Cardiac muscle cell (in vitro differentiated cells and primary cell): ENCODE data around the gene DLG1. TPM values are rescaled to one million over a fixed set of nuclear protein-coding genes. Genes with fewer than 3 reads are reported as not detected.

Experiments
- DNase-seq, 2 donors: peaks; one replicate each; pipeline versions ENCODE4 v3.0.0 to v3.0.0-alpha.2; 2010 to 2017; ENCODE audit warnings: low read depth in 1 of 2, low spot score in 1 of 2
- H3K27ac ChIP-seq: fragments of 200-600 bp; sonication (generic); 2 replicates; pipeline ENCODE4 v1.5.1; 2016
- H3K27me3 ChIP-seq: fragments of 200-600 bp; sonication (generic); 2 replicates; pipeline ENCODE4 v1.6.0; 2016; ENCODE audit warnings: control low read depth
- H3K36me3 ChIP-seq: fragments of 200-600 bp; sonication (generic); 2 replicates; pipeline ENCODE4 v1.5.1; 2016; ENCODE audit warnings: control low read depth
- H3K4me1 ChIP-seq: fragments of 200-600 bp; sonication (generic); 2 replicates; pipeline ENCODE4 v1.8.1; 2017; ENCODE audit warnings: low read depth, mild to moderate bottlenecking, mixed run types
- H3K4me3 ChIP-seq: fragments of 200-600 bp; sonication (generic); 2 replicates; pipeline ENCODE4 v1.5.1; 2016; ENCODE audit warnings: mild to moderate bottlenecking
- H3K9me3 ChIP-seq: fragments of 200-600 bp; sonication (generic); 2 replicates; pipeline ENCODE4 v1.5.1; 2017; ENCODE audit warnings: low read depth, mild to moderate bottlenecking, control low read depth
- polyA plus RNA-seq: library from polyadenylated mRNA; unstranded; fragments of >200 nt; fragmentation: Nextera tagmentation; extraction: Ambion mirVana; gene quantifications from 2 replicates; pipeline ENCODE4 v1.2.1, GENCODE V29; 2016
- total RNA-seq: library from RNA; depleted of rRNA; stranded (reverse); fragments of >200 nt; gene quantifications from 2 replicates; pipeline ENCODE4 v1.2.3, GENCODE V29; 2016
- TF ChIP-seq, protein P1 (sequence below): IDR thresholded peaks from 2 replicates; pipeline ENCODE4 v1.5.1; 2012; ENCODE audit warnings: low read depth, mild to moderate bottlenecking, low read length

DLG1 gene
- total and polyA plus RNA-seq, 2 experiments from 2014 or later: 42.8 to 61.4 TPM

DNA sequence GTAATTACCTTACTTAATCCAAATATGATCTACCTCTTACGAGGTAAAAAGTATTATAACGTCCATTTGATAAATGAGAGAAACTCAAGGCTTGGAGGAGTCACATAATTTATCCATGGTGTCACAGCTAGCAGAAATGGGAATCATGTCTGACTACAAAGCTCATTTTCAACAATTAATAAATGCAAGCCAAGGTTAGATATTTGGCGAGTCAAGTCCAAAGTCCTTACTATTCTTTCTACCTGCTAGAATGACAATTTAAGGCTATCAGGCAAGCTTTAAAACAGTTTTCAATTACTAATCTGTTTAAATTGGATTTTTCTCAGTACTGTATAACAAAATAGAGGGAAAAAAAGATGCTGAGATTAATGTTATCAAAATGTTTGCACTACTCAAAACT is 68.6 kb downstream of the DLG1 start:
- no peak for DNase-seq
- peaks cover 9% of the 10 kb centered on the region for H3K4me1 ChIP-seq
- no peaks in the 10 kb centered on the region for H3K27me3 ChIP-seq
- H3K27ac ChIP-seq: no peak overlapping the region
- H3K9me3 ChIP-seq: no peaks in the 10 kb centered on the region
- no peak overlapping the region for H3K4me3 ChIP-seq
- no peaks in the 10 kb centered on the region for H3K36me3 ChIP-seq
- TF ChIP-seq, protein P1, sequence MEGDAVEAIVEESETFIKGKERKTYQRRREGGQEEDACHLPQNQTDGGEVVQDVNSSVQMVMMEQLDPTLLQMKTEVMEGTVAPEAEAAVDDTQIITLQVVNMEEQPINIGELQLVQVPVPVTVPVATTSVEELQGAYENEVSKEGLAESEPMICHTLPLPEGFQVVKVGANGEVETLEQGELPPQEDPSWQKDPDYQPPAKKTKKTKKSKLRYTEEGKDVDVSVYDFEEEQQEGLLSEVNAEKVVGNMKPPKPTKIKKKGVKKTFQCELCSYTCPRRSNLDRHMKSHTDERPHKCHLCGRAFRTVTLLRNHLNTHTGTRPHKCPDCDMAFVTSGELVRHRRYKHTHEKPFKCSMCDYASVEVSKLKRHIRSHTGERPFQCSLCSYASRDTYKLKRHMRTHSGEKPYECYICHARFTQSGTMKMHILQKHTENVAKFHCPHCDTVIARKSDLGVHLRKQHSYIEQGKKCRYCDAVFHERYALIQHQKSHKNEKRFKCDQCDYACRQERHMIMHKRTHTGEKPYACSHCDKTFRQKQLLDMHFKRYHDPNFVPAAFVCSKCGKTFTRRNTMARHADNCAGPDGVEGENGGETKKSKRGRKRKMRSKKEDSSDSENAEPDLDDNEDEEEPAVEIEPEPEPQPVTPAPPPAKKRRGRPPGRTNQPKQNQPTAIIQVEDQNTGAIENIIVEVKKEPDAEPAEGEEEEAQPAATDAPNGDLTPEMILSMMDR: no peak

DNA sequence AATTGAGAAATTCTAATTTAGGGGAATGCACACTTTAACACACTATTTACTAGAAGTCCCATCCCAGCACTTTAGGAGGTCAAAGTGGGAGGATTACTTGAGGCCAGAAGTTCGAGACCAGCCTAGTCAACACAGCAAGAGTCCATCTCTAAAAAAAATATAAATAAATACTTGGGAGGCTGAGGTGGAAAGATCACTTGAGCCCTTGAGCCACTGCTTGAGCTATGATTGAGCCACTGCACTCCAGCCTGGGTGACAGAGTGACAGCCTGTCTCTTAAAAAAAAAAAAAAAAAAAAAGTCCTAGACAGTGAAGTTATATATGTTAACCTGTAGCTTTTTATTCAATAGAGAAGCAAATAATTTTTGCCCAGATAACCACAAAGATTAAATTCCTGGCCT is 69.2 kb downstream of the DLG1 start:
- Histone ChIP-seq H3K27ac (no peak overlapping the region), H3K36me3 (no peaks in the 10 kb centered on the region), H3K4me1 (peaks cover 9% of the 10 kb centered on the region), H3K27me3 (no peaks in the 10 kb centered on the region), H3K9me3 (no peaks in the 10 kb centered on the region), H3K4me3 (no peak overlapping the region)
- DNase-seq: no peak
- TF ChIP-seq, protein P1: no peak

GRCh38 chr3:197227780-197228574 is 70.4 kb downstream of the DLG1 start:
- Histone ChIP-seq H3K36me3 (no peaks in the 10 kb centered on the region), H3K27ac (no peak overlapping the region), H3K4me3 (no peak overlapping the region), H3K9me3 (no peaks in the 10 kb centered on the region), H3K4me1 (peaks cover 19% of the 10 kb centered on the region), H3K27me3 (no peaks in the 10 kb centered on the region)
- TF ChIP-seq, protein P1: no peak
- no peak for DNase-seq

GRCh38 chr3:197226179-197226578 is 72.2 kb downstream of the DLG1 start:
- H3K4me3 ChIP-seq: no peak overlapping the region
- H3K9me3 ChIP-seq: no peaks in the 10 kb centered on the region
- H3K27me3 ChIP-seq: no peaks in the 10 kb centered on the region
- peak overlapping the region; percentile 29 for H3K27ac ChIP-seq
- peaks cover 33% of the 10 kb centered on the region for H3K4me1 ChIP-seq
- peak in 1 of 2 donors; percentile 47 for DNase-seq
- no peaks in the 10 kb centered on the region for H3K36me3 ChIP-seq
- TF ChIP-seq, protein P1: no peak

GRCh38 chr3:197225579-197225978 is 72.8 kb downstream of the DLG1 start:
- TF ChIP-seq, protein P1: no peak
- Histone ChIP-seq H3K4me3 (no peak overlapping the region), H3K9me3 (no peaks in the 10 kb centered on the region), H3K36me3 (no peaks in the 10 kb centered on the region), H3K4me1 (peaks cover 37% of the 10 kb centered on the region), H3K27me3 (no peaks in the 10 kb centered on the region), H3K27ac (no peak overlapping the region)
- no peak for DNase-seq
